ENCODE measurements around the gene RBP4.

Gene RBP4

DNA sequence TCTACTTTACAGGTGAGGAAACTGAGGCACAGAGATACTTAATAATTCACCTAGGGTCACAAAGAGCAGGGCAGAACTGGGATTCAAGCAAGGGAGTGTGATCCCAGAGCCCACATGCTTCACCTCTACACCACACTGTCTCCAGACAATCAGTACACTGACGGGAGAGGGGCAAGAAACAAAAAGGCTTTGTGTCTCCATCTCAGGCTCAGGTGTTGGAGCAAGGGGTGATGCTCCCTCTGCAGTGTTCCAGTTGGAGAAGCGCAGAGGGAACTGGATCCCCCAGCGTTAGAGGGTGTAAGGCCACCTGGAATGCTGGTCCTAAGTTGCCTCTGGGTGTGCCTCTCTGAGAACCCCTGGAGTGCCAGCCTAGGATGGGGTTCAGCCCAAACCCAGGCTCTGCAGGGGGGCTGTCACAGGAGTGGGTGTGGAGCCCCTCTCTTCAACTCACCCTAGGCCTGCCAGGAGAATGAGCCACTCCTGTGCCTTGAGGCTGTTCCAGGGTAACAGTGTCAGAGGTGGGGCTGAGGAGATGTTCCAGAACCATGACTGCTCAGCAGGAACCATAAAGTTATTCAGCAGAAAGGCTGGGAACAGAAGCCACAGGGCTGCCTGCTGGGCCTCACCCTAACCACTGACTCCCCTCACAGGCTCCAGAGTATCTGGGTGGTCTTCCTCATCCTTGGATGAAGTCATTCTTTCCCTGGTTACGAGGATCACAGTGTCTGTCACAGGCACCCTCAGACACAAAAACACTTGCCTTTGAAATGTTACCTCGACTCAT, 5.5 kb downstream of the RBP4 start:
- no peak for DNase-seq

DNA sequence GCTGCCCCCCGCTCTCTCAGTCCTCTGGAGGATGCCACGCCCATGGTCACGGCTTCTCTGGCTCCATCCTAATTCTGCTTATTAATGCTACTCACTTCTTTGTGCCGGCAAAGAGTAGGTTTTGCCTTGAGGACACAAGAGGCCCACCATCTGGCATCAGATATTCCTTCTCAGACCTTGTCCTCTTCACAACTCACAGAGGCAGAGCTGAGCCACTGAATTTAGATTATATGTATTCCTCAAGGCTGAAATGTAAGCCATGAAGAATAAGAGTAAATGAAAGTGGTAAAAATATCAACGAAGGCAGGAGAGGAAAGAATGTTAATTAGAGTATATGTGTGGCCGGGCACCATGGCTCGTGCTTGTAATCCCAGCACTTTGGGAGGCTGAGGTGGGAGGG, 6.5 kb downstream of the RBP4 start:
- DNase-seq = no peak

DNA sequence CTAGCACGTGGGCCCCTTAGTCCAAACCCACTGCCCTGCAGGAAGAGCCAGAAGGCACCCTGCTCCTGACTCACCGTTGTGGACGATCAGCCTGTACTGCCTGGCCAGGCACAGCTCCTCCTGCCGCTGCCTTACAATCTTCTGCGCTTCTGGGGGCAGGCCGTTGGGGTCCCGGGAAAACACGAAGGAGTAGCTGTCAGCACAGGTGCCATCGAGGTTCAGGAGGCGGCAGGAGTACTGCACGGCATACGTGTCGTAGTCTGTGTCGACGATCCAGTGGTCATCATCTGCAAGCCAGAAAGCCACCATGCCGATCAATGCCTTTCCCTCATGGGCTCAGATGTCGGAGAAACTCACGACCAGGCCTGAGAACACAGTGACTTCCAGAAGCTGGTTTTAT, 7.3 kb downstream of the RBP4 start:
- DNase-seq = no peak

DNA sequence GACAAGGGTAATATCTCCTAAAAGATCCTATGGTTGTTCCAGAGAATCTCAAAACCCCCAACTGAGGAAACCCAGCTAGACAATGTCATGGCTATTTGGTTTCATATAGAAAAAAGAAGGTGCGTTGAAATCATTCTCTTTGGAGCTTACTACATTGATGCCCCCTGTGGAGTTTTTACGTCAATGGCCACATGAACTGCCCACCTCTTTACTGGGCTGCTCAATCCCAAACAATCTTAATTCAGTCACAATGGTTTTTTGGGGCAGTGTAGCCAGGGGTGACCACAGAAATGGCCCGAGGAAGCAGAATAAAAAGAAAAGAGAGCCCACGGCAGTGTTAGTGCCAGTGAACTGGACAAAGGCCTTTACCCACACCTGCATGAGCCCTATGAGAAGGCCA, 7.8 kb downstream of the RBP4 start:
- no peak for DNase-seq

DNA sequence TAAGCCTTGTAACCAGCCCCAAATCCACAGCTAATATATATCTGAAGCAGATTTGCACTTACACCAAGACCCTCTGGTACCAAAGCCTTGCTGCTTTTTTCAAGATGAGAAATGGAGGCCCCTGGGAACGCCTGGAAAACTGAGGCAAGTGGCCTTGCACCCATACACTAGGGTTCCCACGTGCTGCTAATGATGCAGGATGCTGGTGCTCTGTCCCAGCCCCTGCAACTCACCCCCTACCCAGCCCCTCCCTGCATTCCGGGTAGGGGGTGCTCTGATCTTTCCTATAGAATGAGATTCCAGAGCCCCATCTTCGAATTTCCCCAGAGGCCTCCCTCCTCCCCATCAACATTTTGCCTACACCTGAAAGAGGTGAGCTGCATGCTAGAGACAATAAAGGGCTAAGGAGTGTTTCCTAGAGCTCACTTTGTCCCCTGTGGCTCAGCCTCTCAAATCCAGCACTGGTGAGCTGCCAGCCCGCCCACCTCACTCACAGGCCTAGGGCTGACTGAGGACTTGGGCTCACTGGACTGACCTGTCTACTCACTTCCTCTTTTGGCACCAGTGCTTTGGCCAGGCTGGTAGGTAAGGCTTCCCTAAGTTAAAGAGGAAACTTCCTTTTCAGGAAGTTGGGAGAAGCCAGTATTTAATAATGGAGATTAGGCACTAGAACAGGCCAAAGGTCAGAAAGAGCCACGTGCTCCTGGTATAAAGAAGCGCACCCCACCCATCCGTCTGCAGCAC, 9.8 kb downstream of the RBP4 start:
- no peak for DNase-seq

DNA sequence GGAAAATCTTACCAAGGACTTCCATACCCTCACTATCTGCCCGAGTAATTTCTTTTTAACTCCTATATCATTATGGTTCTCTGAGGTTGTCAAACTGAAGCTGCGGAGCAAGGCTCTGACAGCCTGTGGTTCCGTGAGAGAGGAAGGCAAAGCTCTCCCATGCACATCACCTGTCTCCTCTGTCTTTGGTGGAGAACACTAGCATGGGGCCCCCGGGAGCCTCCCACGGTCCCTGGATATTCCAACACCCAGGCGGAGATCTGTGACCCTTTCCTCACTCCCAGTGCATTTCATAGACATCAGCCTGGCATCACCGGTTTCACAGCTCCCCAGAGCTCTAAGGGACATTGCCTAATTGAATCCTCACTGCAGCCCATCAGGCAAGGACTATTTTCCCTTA, 10.4 kb downstream of the RBP4 start:
- DNase-seq = no peak

DNA sequence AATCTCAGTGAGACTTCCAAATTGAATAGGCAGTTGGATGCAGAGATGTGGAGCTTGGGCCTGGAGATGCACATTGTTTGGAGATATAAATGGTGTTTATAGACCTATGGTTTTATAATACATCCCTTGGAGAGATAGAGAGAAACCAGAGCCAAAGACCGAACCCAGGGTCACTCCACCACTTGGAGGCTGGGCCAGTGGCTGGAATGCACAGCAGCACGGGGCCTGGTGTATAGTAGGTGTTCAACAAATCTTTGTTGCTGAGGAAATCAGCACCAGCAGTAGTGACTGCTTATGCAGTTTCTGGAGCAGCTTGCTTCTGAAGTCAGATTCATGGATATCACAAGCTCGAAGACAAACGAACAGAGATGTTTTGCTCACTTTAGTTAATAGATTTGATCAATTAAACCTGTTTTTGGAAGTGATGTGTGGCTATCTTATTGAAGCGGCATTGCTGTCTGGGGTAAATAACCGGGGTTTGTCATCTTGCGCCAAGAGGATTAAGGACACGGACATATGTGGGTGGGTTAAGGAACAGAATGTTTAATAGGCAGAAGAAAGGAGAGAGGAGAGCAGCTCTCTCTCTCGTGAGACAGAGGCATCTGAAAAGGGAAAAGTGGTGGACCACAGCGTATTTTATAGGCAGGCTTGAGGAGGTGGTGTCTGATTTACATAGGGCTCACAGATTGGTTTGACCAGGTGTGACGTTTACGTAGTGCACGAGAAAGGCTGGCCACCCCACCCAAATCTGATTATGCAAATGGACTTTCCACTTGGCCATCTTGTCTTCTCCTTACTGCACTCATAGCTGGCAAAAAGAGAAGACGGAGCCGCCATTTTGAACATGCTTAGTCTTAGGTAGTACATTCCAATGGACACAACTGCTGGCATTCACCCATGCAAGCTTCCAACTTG, 11.1 kb downstream of the RBP4 start:
- DNase-seq = no peak

DNA sequence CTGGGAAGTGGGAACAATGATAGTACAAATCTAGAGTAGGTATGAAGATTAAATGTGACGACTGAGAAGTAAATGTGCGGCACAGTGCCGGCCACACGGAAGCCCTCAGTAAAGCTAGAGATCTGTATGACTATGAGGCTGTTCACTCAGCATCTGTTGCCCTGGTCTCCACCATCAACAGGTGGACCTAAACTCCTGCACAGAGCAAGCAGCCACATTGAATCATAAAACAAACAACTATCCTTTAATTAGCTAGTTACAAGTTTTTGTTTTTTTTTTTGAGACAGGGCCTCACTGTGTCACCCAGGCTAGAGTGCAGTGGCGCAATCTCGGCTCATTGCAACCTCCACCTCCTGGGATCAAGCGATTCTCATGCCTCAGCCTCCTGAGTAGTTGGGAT, 16.6 kb downstream of the RBP4 start:
- no peak for DNase-seq

DNA sequence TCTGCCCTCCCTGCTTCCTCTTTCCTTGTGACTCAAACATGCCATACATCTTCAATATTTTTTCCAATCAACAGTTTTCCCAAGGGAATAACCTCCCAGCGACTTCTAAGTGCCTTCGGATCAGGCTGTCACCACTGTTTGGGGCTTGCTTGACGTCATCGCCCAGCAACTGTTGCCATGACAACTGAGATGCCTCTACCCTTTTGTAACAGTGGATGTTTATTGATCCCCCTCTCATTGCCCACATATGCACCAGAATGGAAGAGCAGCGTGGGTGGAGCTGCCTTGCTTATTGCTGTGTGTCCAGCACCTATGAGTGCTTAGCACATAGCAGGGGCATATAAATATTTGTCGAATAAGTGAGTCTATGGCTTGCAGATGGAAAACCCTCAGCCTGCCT, 20.2 kb downstream of the RBP4 start:
- DNase-seq = no peak

DNA sequence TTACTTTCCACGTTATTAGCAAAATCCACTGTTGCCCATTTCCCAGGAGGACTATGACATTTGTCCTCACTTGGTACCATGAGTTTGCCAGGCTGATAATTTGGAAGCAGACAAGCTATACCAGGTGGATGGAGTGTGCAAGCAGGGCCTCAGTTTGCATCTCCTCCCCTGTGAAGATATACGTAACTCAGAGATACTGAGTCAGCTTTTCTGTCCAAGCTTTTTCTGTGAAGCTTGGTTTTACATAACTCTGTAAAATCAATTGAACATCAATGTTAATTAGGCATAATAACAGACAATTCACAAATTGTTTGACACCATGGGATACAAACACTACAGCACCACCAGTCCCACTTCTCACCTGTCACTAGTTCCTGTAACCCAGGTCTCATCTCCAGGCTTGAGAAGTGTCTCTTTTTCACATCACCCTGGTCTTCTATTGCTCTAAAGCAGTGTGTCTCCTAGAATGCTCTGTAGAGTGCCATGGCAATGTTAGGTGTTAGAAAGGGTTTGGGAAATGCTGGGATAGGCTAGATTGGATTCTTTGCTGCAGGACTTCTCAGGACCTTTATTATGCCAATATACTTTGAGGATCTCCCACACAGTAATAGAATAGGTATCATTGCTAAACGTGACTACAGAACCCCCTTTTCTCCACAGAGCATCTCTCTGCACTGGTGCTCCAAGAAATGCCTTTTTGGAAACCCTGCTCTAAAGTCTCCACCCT, 20.9 kb downstream of the RBP4 start:
- DNase-seq = no peak

DNA sequence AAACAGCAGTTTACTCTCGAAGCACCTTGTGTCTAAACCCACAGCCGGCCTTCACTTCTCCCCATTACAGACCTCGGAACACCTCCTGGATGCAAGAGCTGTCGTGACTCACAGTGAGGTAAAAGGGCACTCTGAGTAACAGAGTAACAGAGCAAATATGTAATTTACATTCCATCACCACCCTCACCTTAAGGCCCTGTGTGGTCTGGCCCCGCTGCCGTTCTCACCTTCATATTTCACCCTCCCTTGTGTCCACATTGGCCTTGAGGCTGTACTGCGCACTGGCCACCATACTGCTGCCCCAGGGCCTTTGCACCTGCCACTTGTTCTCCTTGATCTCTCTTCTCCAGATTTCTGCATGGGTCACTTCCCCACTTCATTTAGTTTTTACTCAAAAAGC, 21.9 kb downstream of the RBP4 start:
- no peak for DNase-seq

DNA sequence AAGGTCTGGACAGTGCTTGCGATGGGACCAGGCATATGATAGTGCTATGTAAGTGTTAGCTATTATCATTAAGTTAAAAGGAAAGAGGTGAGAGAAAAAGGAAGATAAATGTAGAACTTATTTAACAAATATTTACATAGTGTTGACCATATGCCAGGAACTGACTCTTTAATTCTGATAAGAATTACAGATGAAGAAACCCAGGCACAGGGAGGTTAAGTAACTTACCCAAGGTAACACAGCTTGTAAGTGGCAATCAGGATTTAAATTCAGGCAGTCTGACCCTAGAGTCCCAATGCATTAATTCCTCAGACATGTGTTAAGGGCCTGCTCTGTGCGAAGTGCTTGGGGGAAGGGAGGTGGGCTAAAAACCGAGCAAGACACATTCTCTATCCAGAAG, 23.5 kb downstream of the RBP4 start:
- no peak for DNase-seq

DNA sequence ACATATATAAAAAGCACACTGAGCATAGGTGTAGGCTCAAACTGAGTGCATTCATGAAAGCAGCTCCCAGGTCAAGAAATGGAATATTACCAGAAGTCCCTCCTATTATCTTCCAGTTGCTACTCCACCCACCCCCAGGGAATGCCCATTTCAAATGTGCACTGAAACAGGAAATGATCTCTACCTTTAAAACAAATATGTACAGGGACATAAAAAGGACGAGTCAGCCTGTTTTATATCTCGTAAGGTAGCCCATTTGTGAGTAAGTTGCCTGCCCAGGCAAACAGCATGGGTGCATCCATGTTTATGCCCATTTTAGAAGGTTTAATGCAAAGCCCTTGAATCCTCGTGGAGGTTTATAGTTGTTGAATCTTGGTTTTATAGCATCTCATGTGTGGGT, 24.1 kb downstream of the RBP4 start:
- no peak for DNase-seq

DNA sequence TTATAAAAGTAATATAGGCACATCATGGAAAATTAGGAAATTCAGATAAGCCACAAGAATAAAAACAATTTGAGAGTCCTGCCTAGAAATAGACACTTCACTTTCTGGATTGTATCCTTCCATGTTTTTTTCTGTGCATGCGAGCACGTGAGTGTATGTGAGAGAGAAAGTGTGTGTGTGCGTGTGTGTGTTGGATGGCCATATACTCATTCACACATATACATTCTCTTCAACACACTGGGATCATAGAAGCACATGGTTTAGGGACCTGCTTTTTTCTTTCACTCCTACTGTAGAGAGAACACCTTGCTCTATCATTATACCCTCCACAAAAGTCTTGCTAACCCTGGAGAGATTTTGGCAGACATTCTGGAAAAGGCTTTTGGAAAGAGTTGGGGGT, 27.1 kb downstream of the RBP4 start:
- no peak for DNase-seq

DNA sequence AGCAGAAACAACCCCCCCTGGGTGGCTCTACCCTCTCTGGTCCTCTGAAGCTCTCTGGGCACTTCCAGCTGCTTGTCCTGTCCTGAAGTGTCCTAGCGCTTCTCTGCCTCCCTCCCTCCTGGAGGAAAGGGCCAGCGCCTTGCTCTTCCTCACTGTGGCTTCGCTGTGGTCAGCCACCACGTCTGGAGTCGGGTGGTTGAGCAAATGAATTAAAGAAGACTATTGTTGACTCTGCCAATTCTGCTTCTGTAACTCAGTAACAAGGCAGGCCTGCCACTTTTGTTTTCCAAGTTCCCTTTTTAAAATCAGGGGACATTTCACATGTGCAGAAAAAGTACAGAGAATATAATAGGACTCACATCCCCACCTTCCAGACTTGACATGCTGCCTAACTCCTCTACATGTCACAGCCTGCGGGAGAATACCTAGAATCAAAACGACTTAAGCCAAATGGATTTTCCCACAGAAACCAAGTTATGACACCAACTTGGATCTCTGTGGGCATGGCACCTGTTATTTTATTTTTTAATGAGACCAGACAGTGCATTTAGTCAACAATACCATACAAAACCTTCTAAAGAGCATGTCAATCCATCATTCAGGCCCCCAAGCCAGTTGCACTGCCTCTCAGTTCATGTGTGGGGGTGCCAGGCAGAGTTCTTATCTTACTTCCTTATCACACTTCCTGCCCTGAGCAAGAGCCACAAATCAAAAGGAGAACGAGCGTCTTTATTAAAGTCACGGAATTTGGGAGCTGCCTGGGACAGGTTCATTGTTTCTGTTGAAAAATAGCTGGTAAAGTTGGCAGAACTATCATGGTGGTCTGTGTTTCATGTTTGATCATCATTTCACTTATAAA, 27.8 kb downstream of the RBP4 start:
- no peak for DNase-seq

DNA sequence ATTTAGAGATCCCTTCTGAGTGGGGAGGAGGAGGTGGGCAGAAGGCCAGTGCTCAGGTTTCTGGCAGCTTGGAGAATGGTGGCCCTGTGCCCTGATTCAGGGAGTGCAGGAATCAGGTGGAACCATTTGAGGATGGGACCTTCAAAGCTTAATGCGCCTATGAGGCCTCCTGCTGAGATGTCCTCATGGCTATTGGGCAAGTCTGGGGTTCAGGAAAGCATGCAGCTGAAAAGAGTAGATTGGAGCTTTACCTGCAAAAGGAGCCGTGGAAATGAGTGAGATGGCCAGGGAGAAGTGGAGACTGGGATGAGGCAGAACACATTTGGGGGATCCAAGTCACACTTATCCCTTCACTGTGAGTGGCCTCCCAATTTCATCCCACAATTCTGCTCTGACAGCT, 28.4 kb downstream of the RBP4 start:
- no peak for DNase-seq

DNA sequence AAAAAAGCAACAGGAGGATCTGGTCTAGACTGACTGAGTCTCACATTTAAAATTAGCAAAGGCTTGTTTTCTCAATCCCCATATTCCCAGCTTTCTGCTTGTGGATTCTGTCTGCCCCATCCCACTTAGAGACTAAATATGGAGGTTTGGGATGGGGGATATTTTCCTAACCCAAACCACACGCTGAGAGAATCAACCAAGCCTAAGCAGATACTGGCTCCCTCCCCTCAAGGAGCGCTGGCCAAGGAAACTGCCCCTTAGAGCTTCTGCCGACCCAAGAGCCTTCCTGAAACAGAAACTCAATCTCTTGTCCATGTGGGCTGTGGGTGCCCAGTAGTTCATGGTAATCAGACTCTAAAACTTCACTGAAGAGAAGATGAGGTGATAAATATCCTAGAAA, 30.7 kb downstream of the RBP4 start:
- DNase-seq = no peak

DNA sequence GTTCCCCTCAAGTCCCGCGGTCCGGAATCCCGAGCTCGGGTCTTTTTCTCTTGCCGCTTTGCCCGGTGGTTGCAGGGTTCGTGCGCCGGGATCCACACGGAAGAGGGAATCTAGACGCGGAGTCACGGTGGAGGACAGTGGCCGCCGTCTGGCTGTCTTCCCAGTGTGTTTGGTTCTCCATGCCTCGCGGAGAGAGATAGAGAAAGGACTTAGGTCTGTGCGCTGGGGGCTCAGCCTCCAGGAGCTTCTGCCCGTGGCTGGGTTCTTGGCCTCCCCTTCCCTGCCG, 33.0 kb downstream of the RBP4 start:
- DNase-seq = no peak

DNA sequence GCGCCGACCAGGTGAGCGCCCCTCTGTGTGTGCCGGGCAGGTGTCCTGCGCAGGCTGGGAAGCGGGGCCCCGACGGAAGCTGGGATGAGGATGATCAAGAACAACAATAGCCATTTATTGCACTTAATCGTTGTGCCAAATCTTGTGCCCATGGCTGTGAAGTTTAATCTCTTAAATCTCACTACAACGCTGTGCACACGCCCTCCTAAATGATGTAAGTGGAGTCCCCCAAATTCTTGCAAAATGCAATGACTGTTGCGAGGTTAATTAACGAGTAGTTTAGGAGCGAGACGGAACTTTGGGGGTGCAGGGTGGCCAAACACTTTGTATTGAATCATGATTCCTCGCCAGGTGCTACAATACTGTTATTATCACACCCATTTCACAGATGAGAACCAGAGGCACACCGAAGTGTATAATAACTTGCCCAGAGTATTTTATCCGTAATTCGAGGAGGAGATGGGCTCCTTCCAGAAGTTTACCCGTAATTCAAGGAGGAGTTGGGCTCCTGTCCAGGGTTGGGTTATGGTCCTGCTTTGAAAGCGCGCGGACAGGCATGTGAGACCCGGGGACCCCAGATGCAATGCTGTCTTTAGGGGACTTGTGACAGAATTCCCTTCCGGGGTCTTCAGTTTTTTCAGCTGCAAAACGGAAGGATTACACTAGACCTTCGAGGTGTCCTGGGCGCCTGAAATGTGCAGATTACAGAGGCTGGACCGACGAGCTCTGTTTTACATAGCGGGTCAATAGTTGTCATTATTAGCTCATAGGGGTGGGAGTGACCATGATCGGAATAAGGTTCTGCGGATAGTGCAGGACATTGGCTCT, 33.5 kb downstream of the RBP4 start:
- no peak for DNase-seq

DNA sequence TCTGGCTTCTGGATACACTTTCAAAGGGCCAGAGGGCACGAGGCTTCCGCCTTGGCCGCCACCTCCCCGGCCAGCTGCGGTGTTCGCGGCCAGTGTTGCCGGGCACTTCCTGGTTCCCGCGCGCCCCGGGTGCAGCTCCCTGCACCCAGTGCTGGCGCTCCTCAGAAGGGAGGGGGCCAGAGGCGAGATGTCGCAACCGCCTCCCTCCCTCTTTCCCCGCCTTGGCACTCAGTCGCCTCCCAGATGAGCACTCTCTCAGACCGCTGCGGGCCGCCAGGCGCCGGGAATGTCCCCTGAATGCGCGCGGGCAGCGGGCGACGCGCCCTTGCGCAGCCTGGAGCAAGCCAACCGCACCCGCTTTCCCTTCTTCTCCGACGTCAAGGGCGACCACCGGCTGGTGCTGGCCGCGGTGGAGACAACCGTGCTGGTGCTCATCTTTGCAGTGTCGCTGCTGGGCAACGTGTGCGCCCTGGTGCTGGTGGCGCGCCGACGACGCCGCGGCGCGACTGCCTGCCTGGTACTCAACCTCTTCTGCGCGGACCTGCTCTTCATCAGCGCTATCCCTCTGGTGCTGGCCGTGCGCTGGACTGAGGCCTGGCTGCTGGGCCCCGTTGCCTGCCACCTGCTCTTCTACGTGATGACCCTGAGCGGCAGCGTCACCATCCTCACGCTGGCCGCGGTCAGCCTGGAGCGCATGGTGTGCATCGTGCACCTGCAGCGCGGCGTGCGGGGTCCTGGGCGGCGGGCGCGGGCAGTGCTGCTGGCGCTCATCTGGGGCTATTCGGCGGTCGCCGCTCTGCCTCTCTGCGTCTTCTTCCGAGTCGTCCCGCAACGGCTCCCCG, 34.4 kb downstream of the RBP4 start, which contains the start of gene FFAR4:
FFAR4 (plus strand) TSS at position 231 of the 842 bp plus-strand sequence; CDS start at position 287, 56 bp downstream.
- DNase-seq = no peak

Measured in activated naive CD4-positive, alpha-beta T cell treated with anti-CD3 and anti-CD28 coated beads, Interleukin-2, amount 50 U/mL, for 16 hours (primary cell).